Lower leg skin (tissue), 4 donors: ENCODE data around the gene DNAJC4. TPM values are rescaled to one million over a fixed set of nuclear protein-coding genes. Genes with fewer than 3 reads are reported as not detected.
A peak's percentile ranks its signal among the peaks of the same experiment; 100 is the strongest.

Experiments
- DNase-seq, 2 donors: peaks; one replicate each; pipeline ENCODE4 v3.0.0-alpha.2; 2019; ENCODE audit warnings: low spot score in 2 of 2
- H3K4me3 ChIP-seq: fragments of 200-600 bp; sonication (generic); 2 replicates; pipeline ENCODE4 v1.5.1; 2017; ENCODE audit warnings: mild to moderate bottlenecking, low read depth; ENCODE audit not compliant: poor library complexity, severe bottlenecking
- CTCF ChIP-seq, 3 donors: fragments of 450-650 bp; IDR thresholded peaks; one replicate each; pipeline ENCODE4 v1.5.1; 2016; ENCODE audit warnings: antibody characterized with exemption in 3 of 3, mild to moderate bottlenecking in 3 of 3, moderate library complexity in 2 of 3
- POLR2A ChIP-seq, 2 donors: fragments of 450-650 bp; IDR thresholded peaks; one replicate each; pipeline ENCODE4 v1.6.1; 2016 to 2017; ENCODE audit warnings: antibody characterized with exemption in 2 of 2, mild to moderate bottlenecking in 1 of 2, moderate library complexity in 1 of 2
- WGBS, 2 donors: methylation state at CpG; one replicate each; pipeline ENCODE4 v1.1.5; 2018; 5-methylcytosine and 5-hydroxymethylcytosine counted together
- intact Hi-C: fragments of 100-400 bp; cut with DNase I; formaldehyde crosslinking; loops from one replicate; pipeline ENCODE4 v1.15.0; 2023; ENCODE audit warnings: low total_unique reads
- total RNA-seq, 4 donors: library from RNA; depleted of rRNA; stranded (reverse); fragments of >200 nt; gene quantifications; one replicate each; pipeline ENCODE4 v1.1.0, GENCODE V29; 2016

DNAJC4 gene
- total RNA-seq, 4 donors from 2014 or later: 19.2 to 37.6 (median 30.8) TPM

GRCh38 chr11:64229090-64229743 is 1.1 kb upstream of the DNAJC4 start:
- no peak for DNase-seq
- no peak overlapping the region for H3K4me3 ChIP-seq
- intact Hi-C loops: no loop called here
- 73 to 90% methylated on average over 5 to 12 of the region's 12 CpGs for WGBS, 2 donors
- TF ChIP-seq CTCF (IDR thresholded peaks at IDR 0.05) (no peak), POLR2A (IDR thresholded peaks at IDR 0.05) (no peak)

DNA sequence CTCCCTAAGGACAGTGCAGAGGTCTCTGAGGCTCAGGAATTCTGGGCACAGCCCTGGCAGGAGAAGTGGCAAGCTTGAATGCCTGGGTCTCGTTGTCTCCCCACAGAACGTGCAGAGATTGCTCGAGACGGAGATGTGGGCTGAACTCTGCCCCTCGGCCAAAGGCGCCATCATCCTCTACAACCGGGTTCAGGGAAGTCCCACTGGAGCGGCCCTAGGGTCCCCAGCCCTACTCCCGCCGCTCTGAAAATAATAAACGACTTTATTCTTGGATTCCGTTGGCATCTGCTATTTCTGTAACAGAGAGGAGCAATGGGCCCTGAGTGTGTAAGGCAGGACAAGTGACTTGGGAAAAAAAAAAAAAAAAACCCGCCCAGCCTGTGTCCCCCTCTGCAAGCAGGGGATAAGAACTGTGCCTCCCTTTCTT is 591 bp upstream of the DNAJC4 start:
- intact Hi-C loops: no loop called here
- WGBS, 2 donors: 29 to 39% methylated on average over 13 of the region's 13 CpGs
- peak overlapping the region; percentile 58 for H3K4me3 ChIP-seq
- no peak for TF ChIP-seq POLR2A (IDR thresholded peaks at IDR 0.05)
- no peak for TF ChIP-seq CTCF (IDR thresholded peaks at IDR 0.05)
- no peak for DNase-seq

- no peak for TF ChIP-seq CTCF (IDR thresholded peaks at IDR 0.05)
- no peak for TF ChIP-seq POLR2A (IDR thresholded peaks at IDR 0.05)
- peak overlapping the region; percentile 58 for H3K4me3 ChIP-seq
- intact Hi-C loops: no loop called here
- WGBS, 2 donors: 11 to 12% methylated on average over 8 of the region's 8 CpGs
- no peak for DNase-seq
These were observed 627 bp downstream of the DNAJC4 start for GRCh38 chr11:64230985-64231365.

GRCh38 chr11:64231546-64231945 is 1.2 kb downstream of the DNAJC4 start:
- no peak overlapping the region for H3K4me3 ChIP-seq
- intact Hi-C loops: no loop called here
- WGBS, 2 donors: 66 to 87% methylated on average over 7 of the region's 7 CpGs
- no peak for DNase-seq
- no peak for TF ChIP-seq POLR2A (IDR thresholded peaks at IDR 0.05)

DNA sequence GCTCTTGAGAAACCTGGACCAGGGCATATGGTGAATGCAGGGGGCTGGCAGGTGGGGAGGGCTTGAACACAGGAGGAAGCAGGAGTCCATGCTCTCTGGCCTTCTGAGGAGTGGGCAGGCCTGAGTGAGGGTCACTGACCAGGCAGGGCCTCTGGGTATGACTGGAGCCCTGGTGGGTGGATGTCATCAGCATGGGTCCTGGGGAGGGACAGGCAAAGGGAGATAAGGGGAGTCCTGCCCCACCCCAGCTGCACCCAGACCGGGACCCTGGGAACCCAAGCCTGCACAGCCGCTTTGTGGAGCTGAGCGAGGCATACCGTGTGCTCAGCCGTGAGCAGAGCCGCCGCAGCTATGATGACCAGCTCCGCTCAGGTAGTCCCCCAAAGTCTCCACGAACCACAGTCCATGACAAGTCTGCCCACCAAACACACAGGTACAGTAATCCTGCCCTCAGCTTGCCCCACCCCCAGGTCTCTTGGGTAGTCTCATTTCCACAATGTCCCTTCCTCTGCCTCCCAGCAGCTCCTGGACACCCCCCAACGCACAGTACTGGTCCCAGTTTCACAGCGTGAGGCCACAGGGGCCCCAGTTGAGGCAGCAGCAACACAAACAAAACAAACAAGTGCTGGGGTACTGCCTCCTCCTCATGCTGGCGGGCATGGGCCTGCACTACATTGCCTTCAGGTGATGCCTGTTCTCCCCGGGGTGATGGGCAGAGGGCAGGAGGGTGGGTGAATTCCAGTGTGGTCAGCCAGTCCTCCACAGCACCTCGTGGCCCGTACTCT is 2.0 kb downstream of the DNAJC4 start:
- TF ChIP-seq CTCF (IDR thresholded peaks at IDR 0.05) (no peak), POLR2A (IDR thresholded peaks at IDR 0.05) (no peak)
- DNase-seq: no peak
- WGBS, 2 donors: 76 to 80% methylated on average over 12 to 15 of the region's 15 CpGs
- no peak overlapping the region for H3K4me3 ChIP-seq
- intact Hi-C loops: no loop called here

DNA sequence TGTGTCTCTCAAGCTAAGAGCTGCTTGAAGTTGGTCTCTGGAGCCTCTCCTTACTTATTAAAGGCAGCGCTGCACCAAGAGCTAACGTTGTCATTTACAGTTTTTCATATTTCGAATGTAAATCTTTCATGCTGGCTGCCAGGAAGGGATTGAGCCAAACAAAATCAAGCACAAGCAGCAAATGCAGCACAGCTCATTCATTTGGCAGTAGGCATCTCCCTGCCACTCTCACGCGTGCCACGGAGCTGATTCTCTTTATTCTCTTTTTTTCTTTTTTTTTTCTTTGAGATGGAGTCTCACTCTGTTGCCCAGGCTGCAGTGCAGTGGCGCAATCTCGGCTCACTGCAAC is 2.6 kb downstream of the DNAJC4 start:
- intact Hi-C loops: no loop called here
- TF ChIP-seq CTCF (IDR thresholded peaks at IDR 0.05) (no peak), POLR2A (IDR thresholded peaks at IDR 0.05) (no peak)
- WGBS, 2 donors: 63 to 68% methylated on average over 8 of the region's 8 CpGs

More for the DNA sequence above, 2.6 kb downstream of the DNAJC4 start:
- no peak overlapping the region for H3K4me3 ChIP-seq
- DNase-seq: no peak
